Epithelial cell of proximal tubule (primary cell): ENCODE measurements around the gene NOTCH4. TPM values are rescaled to one million over a fixed set of nuclear protein-coding genes. Genes with fewer than 3 reads are reported as not detected.

Experiments used
- DNase-seq: peaks from one replicate; pipeline ENCODE4 v3.0.0-alpha.2; 2011; ENCODE audit warnings: low read depth
- H3K4me3 ChIP-seq: 2 replicates; pipeline ENCODE4 v1.5.1; 2011; ENCODE audit warnings: low read depth, mild to moderate bottlenecking, low read length
- total RNA-seq: library from RNA; depleted of rRNA; stranded (reverse); fragments of >200 nt; gene quantifications from 2 replicates; pipeline ENCODE4 v1.2.3, GENCODE V29; 2015
- TF ChIP-seq, protein P1 (sequence below): conservative IDR thresholded peaks from 2 replicates; pipeline ENCODE4 v1.5.1; 2012; ENCODE audit warnings: low read depth, mild to moderate bottlenecking, low read length

Gene NOTCH4
- total RNA-seq, 1 donor from 2014 or later = 3.3 TPM

- no peak for DNase-seq
Measured at GRCh38 chr6:32198866-32199265, 25.0 kb downstream of the NOTCH4 start.

GRCh38 chr6:32198345-32198696 lies 25.5 kb downstream of the NOTCH4 start:
- no peak overlapping the region for H3K4me3 ChIP-seq
- no peak for DNase-seq
- TF ChIP-seq, protein P1, sequence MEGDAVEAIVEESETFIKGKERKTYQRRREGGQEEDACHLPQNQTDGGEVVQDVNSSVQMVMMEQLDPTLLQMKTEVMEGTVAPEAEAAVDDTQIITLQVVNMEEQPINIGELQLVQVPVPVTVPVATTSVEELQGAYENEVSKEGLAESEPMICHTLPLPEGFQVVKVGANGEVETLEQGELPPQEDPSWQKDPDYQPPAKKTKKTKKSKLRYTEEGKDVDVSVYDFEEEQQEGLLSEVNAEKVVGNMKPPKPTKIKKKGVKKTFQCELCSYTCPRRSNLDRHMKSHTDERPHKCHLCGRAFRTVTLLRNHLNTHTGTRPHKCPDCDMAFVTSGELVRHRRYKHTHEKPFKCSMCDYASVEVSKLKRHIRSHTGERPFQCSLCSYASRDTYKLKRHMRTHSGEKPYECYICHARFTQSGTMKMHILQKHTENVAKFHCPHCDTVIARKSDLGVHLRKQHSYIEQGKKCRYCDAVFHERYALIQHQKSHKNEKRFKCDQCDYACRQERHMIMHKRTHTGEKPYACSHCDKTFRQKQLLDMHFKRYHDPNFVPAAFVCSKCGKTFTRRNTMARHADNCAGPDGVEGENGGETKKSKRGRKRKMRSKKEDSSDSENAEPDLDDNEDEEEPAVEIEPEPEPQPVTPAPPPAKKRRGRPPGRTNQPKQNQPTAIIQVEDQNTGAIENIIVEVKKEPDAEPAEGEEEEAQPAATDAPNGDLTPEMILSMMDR = no peak

More at GRCh38 chr6:32198866-32199265, 25.0 kb downstream of the NOTCH4 start:
- TF ChIP-seq, protein P1 = no peak
- H3K4me3 ChIP-seq = no peak overlapping the region

DNA sequence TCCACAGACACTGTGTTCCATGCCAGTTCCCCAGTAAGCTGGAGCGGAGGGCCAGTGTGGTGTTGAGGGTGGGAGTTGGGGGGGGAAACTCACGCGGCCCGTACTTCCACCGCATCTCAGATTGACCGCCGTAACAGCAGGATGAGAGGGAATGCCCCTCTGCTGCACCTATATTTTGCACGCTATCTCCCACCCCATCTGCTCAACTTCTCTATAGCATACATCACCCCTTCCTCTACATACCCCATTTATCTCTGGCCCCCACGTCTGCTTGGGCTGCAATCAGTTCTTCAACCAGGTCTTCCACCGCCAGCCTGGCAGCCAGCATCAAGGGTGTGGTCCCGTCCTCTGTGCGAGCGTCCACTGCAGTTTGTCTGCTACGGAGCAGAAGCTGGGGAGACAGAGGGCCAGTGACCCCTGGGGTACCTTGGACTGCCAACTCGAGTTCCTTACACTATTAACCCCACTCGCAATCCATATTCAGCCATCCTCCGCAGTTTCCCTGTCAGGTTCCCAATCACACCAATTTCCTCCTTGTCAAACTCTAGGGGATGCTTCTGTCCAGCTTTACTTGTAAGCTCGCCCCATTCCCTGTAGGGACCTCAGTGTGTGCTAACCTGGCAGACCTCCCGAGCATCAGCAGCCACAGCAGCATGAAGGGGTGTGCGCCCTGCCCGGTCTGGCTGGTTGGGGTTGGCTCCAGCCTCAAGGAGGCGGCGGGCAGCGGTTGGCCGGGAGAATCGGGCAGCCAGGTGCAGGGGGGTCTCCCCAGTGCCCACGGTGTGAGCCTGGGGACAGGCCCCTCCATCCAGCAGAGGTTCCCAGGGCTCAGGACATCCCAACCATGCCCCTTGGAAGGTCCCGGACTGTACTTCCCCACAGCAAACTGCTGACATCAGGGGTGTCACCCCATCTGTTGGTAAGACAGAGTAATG lies 26.9 kb downstream of the NOTCH4 start:
- peak overlapping the region; percentile 99 for H3K4me3 ChIP-seq
- DNase-seq = no peak
- TF ChIP-seq, protein P1 = no peak

DNA sequence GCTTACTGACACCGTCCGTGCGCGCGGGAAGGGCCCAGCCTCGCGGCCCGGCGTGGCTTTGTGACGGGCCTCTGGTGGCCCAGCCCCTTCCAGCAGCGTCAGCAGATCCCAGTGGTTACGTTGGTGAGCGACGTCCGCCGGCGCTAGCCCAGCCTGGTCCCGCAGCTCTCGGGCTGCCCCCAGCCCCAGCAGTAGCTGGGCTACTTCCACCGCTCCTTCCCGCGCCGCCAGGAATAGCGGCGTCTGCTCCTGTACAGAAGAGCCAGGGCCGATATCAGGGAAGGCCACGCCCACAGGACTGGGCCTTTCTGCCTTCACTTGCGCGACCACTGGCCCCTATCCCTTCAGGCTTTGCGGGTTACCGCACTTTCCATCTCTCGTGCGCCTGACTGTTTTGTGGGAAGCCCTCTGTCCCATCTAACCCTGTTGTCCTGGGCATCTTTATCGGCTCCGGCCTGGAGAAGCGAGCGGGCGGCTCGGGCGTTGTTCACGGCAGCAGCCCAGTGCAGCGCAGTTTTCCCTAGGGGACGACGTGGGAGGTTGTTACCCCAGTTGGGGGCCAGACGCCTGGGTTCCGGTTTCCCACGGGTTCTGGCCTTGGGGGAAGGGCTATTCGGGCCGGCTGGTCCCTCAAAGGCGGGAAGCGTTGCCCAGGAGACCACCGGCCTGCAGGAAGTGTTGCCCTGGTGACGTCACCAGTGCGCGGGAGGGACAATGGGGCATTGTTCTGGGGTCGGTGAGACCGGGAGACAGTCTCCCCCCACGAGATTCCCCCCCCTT lies 27.8 kb downstream of the NOTCH4 start:
- no peak for DNase-seq
- TF ChIP-seq, protein P1 = no peak
- H3K4me3 ChIP-seq = peak overlapping the region; percentile 99

GRCh38 chr6:32195652-32195901 lies 28.3 kb downstream of the NOTCH4 start:
- peak; percentile 84 for DNase-seq
- TF ChIP-seq, protein P1 = peak; percentile 42
- peak overlapping the region; percentile 99 for H3K4me3 ChIP-seq

- H3K4me3 ChIP-seq = peak overlapping the region; percentile 71
- DNase-seq = no peak
- TF ChIP-seq, protein P1 = peak; percentile 69
Measured at GRCh38 chr6:32194825-32195651, 28.8 kb downstream of the NOTCH4 start.
